Keratinocyte (primary cell): ENCODE measurements around the gene LYPD1.

Source experiments
- EZH2 ChIP-seq: IDR thresholded peaks from one replicate; pipeline ENCODE4 v1.6.1; 2012; ENCODE audit warnings: inconsistent platforms, mild to moderate bottlenecking, low read length, moderate library complexity
- TF ChIP-seq, protein P1 (sequence below), 3 experiments: IDR thresholded peaks in 1 of 3; conservative IDR thresholded peaks in 1 of 3; optimal IDR thresholded peaks in 1 of 3; 2 replicates in 2 of 3; 3 replicates in 1 of 3; pipeline versions ENCODE3 to v1.5.1; 2011; ENCODE audit warnings: low read length in 3 of 3, mild to moderate bottlenecking in 3 of 3, moderate library complexity in 2 of 3, control low read depth in 1 of 3, inconsistent platforms in 1 of 3; ENCODE audit not compliant: insufficient read depth in 2 of 3; ENCODE audit errors: extremely low read depth in 1 of 3

DNA sequence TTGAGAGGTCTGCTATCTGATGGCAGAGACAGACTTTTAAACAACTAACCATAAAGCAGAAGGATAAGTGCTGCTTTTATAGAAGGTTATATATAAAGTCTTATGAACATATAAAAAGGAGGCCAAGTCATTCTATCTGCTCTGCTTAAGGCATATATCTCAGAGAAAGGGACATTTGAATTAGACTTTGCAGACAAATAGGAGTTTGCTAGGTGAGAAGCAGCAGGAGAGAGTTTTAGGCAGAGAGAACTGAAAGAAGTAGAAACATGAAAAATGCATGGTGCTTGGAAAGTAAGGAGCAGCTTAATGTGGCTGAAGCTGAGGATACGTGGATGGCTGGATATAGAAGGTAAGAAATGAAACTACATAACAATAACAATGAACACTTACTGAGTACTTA, 65.4 kb downstream of the LYPD1 start:
- TF ChIP-seq, protein P1, sequence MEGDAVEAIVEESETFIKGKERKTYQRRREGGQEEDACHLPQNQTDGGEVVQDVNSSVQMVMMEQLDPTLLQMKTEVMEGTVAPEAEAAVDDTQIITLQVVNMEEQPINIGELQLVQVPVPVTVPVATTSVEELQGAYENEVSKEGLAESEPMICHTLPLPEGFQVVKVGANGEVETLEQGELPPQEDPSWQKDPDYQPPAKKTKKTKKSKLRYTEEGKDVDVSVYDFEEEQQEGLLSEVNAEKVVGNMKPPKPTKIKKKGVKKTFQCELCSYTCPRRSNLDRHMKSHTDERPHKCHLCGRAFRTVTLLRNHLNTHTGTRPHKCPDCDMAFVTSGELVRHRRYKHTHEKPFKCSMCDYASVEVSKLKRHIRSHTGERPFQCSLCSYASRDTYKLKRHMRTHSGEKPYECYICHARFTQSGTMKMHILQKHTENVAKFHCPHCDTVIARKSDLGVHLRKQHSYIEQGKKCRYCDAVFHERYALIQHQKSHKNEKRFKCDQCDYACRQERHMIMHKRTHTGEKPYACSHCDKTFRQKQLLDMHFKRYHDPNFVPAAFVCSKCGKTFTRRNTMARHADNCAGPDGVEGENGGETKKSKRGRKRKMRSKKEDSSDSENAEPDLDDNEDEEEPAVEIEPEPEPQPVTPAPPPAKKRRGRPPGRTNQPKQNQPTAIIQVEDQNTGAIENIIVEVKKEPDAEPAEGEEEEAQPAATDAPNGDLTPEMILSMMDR (optimal IDR thresholded peaks at IDR 0.05 in 1 of 3, IDR thresholded peaks at IDR 0.05 in 1 of 3, conservative IDR thresholded peaks at IDR 0.05 in 1 of 3; ENCODE audit: extremely low read depth in 1 of 3, insufficient read depth in 2 of 3, low read length in 3 of 3): no peak
- TF ChIP-seq EZH2: no peak
